Measurements from ENCODE around the gene RPUSD1. TPM values are rescaled to one million over a fixed set of nuclear protein-coding genes. Genes with fewer than 3 reads are reported as not detected.
"Not testable (repeated sequence)": the region's sequence is repeated elsewhere in the genome, so short reads cannot be mapped to it uniquely, and the experiment has no call there.

Gene RPUSD1, protein sequence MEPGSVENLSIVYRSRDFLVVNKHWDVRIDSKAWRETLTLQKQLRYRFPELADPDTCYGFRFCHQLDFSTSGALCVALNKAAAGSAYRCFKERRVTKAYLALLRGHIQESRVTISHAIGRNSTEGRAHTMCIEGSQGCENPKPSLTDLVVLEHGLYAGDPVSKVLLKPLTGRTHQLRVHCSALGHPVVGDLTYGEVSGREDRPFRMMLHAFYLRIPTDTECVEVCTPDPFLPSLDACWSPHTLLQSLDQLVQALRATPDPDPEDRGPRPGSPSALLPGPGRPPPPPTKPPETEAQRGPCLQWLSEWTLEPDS
- total RNA-seq = 10 to 100 TPM; 14.5 to 43.0 (median 20.8) TPM

DNA sequence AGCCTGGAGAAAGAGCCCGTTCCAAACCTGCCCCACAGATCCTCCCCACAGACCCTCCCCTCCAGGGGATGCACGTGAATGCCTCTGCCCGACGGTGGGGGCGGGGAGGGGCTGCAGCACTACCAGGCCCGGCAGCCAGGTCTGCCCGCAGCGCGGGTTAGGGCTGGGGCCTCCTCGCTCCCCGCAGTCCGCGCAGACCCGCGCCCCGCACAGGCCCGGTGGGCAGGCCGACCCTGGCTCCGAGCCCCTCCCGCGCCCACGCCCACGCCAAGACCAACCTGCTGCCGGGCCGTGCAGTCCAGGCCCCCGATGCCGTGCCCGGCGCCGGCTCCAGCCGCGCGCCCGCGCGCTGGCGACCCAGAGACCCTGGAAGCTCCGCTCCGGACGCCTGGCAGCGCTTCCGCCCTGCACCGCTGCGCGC, at the start of gene RPUSD1:
RPUSD1 (minus strand) TSS at position 404 of the 421 bp plus-strand sequence. CDS start 644 bp downstream, outside the sequence.
- peaks cover 0 to 22% (median 8%) of the 10 kb centered on the region in 4 donors for H3K36me3 ChIP-seq
- WGBS, 2 donors = 0 to 2% methylated on average over 13 to 14 of the region's 45 CpGs
- H3K4me1 ChIP-seq = peaks cover 17 to 47% (median 24%) of the 10 kb centered on the region in 4 donors
- ATAC-seq (ENCODE audit: low FRiP score in 2 of 2) = no peak
- peak within 1 kb of the TSS; percentile 65 to 89 (median 78) for H3K27ac ChIP-seq
- H3K9me3 ChIP-seq = no peaks in the 10 kb centered on the region
- no peak for DNase-seq
- H3K27me3 ChIP-seq = no peaks in the 10 kb centered on the region
- TF ChIP-seq, protein P1, sequence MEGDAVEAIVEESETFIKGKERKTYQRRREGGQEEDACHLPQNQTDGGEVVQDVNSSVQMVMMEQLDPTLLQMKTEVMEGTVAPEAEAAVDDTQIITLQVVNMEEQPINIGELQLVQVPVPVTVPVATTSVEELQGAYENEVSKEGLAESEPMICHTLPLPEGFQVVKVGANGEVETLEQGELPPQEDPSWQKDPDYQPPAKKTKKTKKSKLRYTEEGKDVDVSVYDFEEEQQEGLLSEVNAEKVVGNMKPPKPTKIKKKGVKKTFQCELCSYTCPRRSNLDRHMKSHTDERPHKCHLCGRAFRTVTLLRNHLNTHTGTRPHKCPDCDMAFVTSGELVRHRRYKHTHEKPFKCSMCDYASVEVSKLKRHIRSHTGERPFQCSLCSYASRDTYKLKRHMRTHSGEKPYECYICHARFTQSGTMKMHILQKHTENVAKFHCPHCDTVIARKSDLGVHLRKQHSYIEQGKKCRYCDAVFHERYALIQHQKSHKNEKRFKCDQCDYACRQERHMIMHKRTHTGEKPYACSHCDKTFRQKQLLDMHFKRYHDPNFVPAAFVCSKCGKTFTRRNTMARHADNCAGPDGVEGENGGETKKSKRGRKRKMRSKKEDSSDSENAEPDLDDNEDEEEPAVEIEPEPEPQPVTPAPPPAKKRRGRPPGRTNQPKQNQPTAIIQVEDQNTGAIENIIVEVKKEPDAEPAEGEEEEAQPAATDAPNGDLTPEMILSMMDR (IDR thresholded peaks at IDR 0.05) = peak in 3 of 6 experiments; percentile 20 to 63 (median 33)
- TF ChIP-seq EP300 (IDR thresholded peaks at IDR 0.05) (no peak), POLR2AphosphoS5 (IDR thresholded peaks at IDR 0.05) (no peak), POLR2A (IDR thresholded peaks at IDR 0.05) (peak in 1 of 4 donors; percentile 67)
- peak within 1 kb of the TSS; percentile 93 to 100 (median 100) for H3K4me3 ChIP-seq

DNA sequence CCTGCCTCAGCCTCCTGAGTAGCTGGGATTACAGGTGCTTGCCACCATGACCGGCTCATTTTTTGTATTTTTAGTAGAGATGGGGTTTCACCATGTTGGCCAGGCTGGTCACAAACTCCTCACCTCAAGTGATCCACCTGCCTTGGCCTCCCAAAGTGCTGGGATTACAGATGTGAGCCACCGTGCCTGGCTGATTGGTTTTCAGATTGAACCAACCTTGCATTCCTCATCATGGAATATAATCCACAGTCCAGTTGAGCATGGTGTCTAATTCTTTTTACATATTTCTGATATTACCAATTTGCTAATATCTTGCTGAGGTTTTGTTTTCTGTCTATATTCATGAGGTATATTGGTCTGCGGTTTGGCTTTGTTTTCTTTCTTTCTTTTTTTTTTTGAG, 48.6 kb upstream of the RPUSD1 start:
- 84 to 97% methylated on average over 3 of the region's 3 CpGs for WGBS, 2 donors
- not testable (repeated sequence) for H3K27ac ChIP-seq; H3K36me3 ChIP-seq; H3K27me3 ChIP-seq; ATAC-seq (ENCODE audit: low FRiP score in 2 of 2); H3K4me3 ChIP-seq; H3K4me1 ChIP-seq; DNase-seq
- H3K9me3 ChIP-seq = peaks cover 6 to 23% (median 16%) of the 10 kb centered on the region in 4 donors

DNA sequence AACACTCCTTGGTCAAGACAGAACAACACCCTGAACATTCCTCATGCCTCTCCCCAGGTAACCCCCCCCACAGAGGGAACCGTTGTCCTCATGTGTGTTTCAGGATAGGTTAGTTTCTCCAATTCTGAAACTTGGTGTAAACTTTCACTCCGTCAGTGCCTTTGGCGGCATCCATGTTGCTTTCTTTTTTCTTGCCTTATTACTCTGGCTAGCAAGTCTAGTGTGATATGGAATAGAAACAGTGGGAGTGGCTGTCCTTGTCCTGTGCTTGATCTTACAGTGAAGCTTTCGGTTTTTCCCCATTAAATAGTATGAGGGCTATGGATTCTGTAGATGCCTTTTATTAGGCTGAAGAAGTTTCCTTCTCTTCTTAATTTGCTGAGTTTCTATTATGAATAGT, 48.0 kb upstream of the RPUSD1 start:
- peaks cover 6 to 23% (median 16%) of the 10 kb centered on the region in 4 donors for H3K9me3 ChIP-seq
- H3K27me3 ChIP-seq = no peaks in the 10 kb centered on the region
- DNase-seq = no peak
- no peak overlapping the region for H3K27ac ChIP-seq
- WGBS, 2 donors = 88 to 91% methylated on average over 4 of the region's 4 CpGs
- no peak overlapping the region for H3K4me3 ChIP-seq
- no peak for ATAC-seq (ENCODE audit: low FRiP score in 2 of 2)
- TF ChIP-seq POLR2A (IDR thresholded peaks at IDR 0.05) = no peak
- TF ChIP-seq EP300 (IDR thresholded peaks at IDR 0.05) = no peak
- no peak for TF ChIP-seq POLR2AphosphoS5 (IDR thresholded peaks at IDR 0.05)
- TF ChIP-seq, protein P1 (IDR thresholded peaks at IDR 0.05) = no peak
- no peaks in the 10 kb centered on the region for H3K36me3 ChIP-seq
- H3K4me1 ChIP-seq = peaks cover 0 to 8% (median 7%) of the 10 kb centered on the region in 4 donors

GRCh38 chr16:835373-835772, 47.2 kb upstream of the RPUSD1 start:
- no peak for TF ChIP-seq POLR2A (IDR thresholded peaks at IDR 0.05)
- TF ChIP-seq EP300 (IDR thresholded peaks at IDR 0.05) = no peak
- TF ChIP-seq, protein P1 (IDR thresholded peaks at IDR 0.05) = no peak
- TF ChIP-seq POLR2AphosphoS5 (IDR thresholded peaks at IDR 0.05) = no peak
- Histone ChIP-seq H3K36me3 (no peaks in the 10 kb centered on the region), H3K27me3 (no peaks in the 10 kb centered on the region), H3K27ac (no peak overlapping the region), H3K4me1 (peaks cover 0 to 16% (median 7%) of the 10 kb centered on the region in 4 donors), H3K9me3 (peaks cover 6 to 23% (median 16%) of the 10 kb centered on the region in 4 donors), H3K4me3 (no peak overlapping the region)
- WGBS, 2 donors = 91 to 94% methylated on average over 9 to 10 of the region's 10 CpGs
- ATAC-seq (ENCODE audit: low FRiP score in 2 of 2) (no peak), DNase-seq (peak in 1 of 2 donors; percentile 38)

GRCh38 chr16:833411-833810, 45.2 kb upstream of the RPUSD1 start:
- DNase-seq = peak in 1 of 2 donors; percentile 58
- no peak overlapping the region for H3K27ac ChIP-seq
- no peak for ATAC-seq (ENCODE audit: low FRiP score in 2 of 2)
- no peak for TF ChIP-seq POLR2A (IDR thresholded peaks at IDR 0.05)
- no peak for TF ChIP-seq EP300 (IDR thresholded peaks at IDR 0.05)
- TF ChIP-seq, protein P1 (IDR thresholded peaks at IDR 0.05) = no peak
- no peak for TF ChIP-seq POLR2AphosphoS5 (IDR thresholded peaks at IDR 0.05)
- no peaks in the 10 kb centered on the region for H3K27me3 ChIP-seq
- no peaks in the 10 kb centered on the region for H3K36me3 ChIP-seq
- 56 to 89% methylated on average over 2 to 12 of the region's 14 CpGs for WGBS, 2 donors
- peaks cover 0 to 16% (median 7%) of the 10 kb centered on the region in 4 donors for H3K4me1 ChIP-seq
- no peak overlapping the region for H3K4me3 ChIP-seq
- H3K9me3 ChIP-seq = peaks cover 6 to 23% (median 16%) of the 10 kb centered on the region in 4 donors

Data from upper lobe of left lung (tissue), 6 donors.